Upper lobe of left lung (tissue), 6 donors: ENCODE data around the gene PCDH1. TPM values are rescaled to one million over a fixed set of nuclear protein-coding genes. Genes with fewer than 3 reads are reported as not detected.

Experiments
- ATAC-seq, 2 donors: fragments of 200-7000 bp; cut with Tn5 transposase; one replicate each; pipeline ENCODE4 v1.9.1; 2022; ENCODE audit warnings: mild to moderate bottlenecking in 2 of 2, moderate library complexity in 2 of 2; ENCODE audit not compliant: low FRiP score in 2 of 2
- DNase-seq, 2 donors: peaks; one replicate each; pipeline ENCODE4 v3.0.0-alpha.2; 2019 to 2020
- H3K27ac ChIP-seq, 4 donors: fragments of 200-600 bp; sonication (generic); one replicate each; pipeline ENCODE4 v1.5.1; 2016 to 2019
- H3K27me3 ChIP-seq, 4 donors: fragments of 200-600 bp; sonication (generic); one replicate each; pipeline ENCODE4 v1.5.1; 2017 to 2019
- H3K36me3 ChIP-seq, 4 donors: fragments of 200-600 bp; sonication (generic); one replicate each; pipeline ENCODE4 v1.5.1; 2016 to 2019
- H3K4me1 ChIP-seq, 4 donors: fragments of 200-600 bp; sonication (generic); one replicate each; pipeline ENCODE4 v1.5.1; 2018 to 2019
- H3K4me3 ChIP-seq, 4 donors: fragments of 200-600 bp; sonication (generic); one replicate each; pipeline ENCODE4 v1.5.1; 2017 to 2019; ENCODE audit warnings: mild to moderate bottlenecking in 2 of 4, moderate library complexity in 1 of 4
- H3K9me3 ChIP-seq, 4 donors: fragments of 200-600 bp; sonication (generic); one replicate each; pipeline ENCODE4 v1.5.1; 2018 to 2019
- EP300 ChIP-seq, 4 donors: sonication (generic); formaldehyde crosslinking; IDR thresholded peaks; one replicate each; pipeline ENCODE4 v1.5.1; 2017; ENCODE audit warnings: antibody characterized with exemption in 4 of 4, control low read depth in 2 of 4
- POLR2A ChIP-seq, 4 donors: fragments of 450-650 bp; IDR thresholded peaks; one replicate each; pipeline ENCODE4 v1.5.1; 2016 to 2017; ENCODE audit warnings: antibody characterized with exemption in 4 of 4, mild to moderate bottlenecking in 2 of 4
- POLR2AphosphoS5 ChIP-seq, 2 donors: sonication (generic); formaldehyde crosslinking; IDR thresholded peaks; one replicate each; pipeline ENCODE4 v1.5.1; 2017; ENCODE audit warnings: antibody characterized with exemption in 2 of 2
- WGBS, 2 donors: methylation state at CpG; one replicate each; pipeline ENCODE4 v1.1.5; 2017 to 2018; 5-methylcytosine and 5-hydroxymethylcytosine counted together
- total RNA-seq, 6 donors: library from RNA; depleted of rRNA in 4 of 6; stranded (reverse); fragments of >200 nt in 4 of 6; gene quantifications; one replicate each; pipeline versions ENCODE4 v1.1.0 to v1.2.1, GENCODE V29; 2016 to 2021
- TF ChIP-seq, protein P1 (sequence below), 6 experiments: fragments of 450-650 bp in 4 of 6; fragments of 200-600 bp in 2 of 6; sonication (generic) in 2 of 6; IDR thresholded peaks; one replicate each; pipeline ENCODE4 v1.5.1; 2016 to 2019; ENCODE audit warnings: antibody characterized with exemption in 6 of 6
- donor health status: DM: no; HTN: no; CAD: no; lungs with moderate emphysema.
- donor health status: DM: no; HTN: yes; CAD: no; lungs with severe emphysema.

The PCDH1 gene
- total RNA-seq, 6 donors from 2014 or later, result 41.3 to 133 (median 81.6) TPM

DNA sequence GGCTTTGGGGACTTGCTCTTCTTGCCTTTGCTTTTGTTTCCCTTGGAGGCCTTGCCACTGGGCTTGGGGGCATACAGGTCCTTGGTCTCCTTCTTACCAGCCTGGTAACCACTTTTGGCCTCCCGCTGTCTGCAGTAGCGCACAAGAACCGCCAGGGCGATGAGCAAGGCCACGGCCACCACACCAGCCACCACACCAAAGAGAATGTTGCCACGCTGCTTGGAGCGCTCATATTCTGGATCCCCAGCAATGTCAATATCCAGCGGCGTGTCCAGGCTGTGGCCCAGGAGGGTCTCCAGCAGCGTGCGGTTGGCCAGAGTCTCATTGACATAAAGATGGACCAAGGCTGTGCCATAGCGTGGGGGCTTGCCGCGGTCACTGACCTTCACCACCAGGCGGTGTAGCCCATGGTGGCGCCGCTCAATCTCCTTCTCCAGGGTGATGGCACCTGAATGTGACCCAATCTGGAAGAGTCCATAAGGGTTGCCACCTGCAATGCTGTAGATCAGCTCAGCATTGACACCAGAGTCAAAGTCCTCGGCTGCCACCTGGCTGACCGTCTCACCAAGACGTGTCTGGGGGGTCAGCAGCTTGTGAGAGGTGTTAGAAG lies 14.5 kb downstream of the PCDH1 start:
- H3K27me3 ChIP-seq, result no peaks in the 10 kb centered on the region
- H3K4me1 ChIP-seq, result peaks cover 2 to 29% (median 13%) of the 10 kb centered on the region in 4 donors
- 95 to 96% methylated on average over 14 to 20 of the region's 20 CpGs for WGBS, 2 donors
- H3K9me3 ChIP-seq, result no peaks in the 10 kb centered on the region
- TF ChIP-seq POLR2AphosphoS5 (IDR thresholded peaks at IDR 0.05), result no peak
- TF ChIP-seq EP300 (IDR thresholded peaks at IDR 0.05), result no peak
- TF ChIP-seq POLR2A (IDR thresholded peaks at IDR 0.05), result no peak
- TF ChIP-seq, protein P1, sequence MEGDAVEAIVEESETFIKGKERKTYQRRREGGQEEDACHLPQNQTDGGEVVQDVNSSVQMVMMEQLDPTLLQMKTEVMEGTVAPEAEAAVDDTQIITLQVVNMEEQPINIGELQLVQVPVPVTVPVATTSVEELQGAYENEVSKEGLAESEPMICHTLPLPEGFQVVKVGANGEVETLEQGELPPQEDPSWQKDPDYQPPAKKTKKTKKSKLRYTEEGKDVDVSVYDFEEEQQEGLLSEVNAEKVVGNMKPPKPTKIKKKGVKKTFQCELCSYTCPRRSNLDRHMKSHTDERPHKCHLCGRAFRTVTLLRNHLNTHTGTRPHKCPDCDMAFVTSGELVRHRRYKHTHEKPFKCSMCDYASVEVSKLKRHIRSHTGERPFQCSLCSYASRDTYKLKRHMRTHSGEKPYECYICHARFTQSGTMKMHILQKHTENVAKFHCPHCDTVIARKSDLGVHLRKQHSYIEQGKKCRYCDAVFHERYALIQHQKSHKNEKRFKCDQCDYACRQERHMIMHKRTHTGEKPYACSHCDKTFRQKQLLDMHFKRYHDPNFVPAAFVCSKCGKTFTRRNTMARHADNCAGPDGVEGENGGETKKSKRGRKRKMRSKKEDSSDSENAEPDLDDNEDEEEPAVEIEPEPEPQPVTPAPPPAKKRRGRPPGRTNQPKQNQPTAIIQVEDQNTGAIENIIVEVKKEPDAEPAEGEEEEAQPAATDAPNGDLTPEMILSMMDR (IDR thresholded peaks at IDR 0.05), result no peak
- H3K36me3 ChIP-seq, result peaks cover 3 to 64% (median 45%) of the 10 kb centered on the region in 4 donors
- H3K27ac ChIP-seq, result peak overlapping the region in 1 of 4 donors; percentile 52
- peak in 1 of 2 donors; percentile 50 for DNase-seq
- no peak for ATAC-seq
- no peak overlapping the region for H3K4me3 ChIP-seq

DNA sequence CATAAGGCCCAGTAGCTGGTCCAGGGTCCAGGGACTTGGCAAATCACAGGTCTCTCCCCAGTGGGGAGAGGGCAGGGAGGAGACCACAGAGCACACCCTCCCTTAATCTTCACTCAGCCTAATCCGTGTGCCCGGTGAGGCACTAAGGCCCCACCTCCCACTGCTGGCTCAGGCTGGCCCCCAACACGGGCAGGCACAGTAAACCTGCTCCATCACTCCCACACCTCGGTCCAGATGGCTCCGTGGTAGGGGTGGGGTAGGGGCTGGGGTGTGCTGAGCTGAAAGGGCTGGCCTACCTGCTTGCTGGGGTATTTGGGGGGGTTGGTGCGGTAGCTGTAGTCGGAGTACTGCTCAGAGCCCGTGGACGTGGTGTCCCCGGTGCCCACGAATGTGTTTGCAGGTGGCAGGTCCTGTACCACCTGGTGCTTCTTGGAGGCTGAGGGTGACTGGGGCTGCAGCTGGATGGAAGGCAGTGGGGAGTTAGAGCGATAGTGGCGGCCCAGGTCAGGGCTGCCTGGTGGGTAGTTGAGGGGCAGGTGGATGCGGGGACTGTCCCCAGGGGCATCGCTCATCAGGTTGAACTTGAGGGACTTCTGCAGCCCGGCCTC lies 15.2 kb downstream of the PCDH1 start:
- DNase-seq, result peak in 1 of 2 donors; percentile 49
- no peaks in the 10 kb centered on the region for H3K27me3 ChIP-seq
- peak overlapping the region in 1 of 4 donors; percentile 52 for H3K27ac ChIP-seq
- WGBS, 2 donors, result 83 to 92% methylated on average over 11 to 15 of the region's 16 CpGs
- peaks cover 2 to 35% (median 18%) of the 10 kb centered on the region in 4 donors for H3K4me1 ChIP-seq
- peaks cover 3 to 58% (median 40%) of the 10 kb centered on the region in 4 donors for H3K36me3 ChIP-seq
- no peak for TF ChIP-seq POLR2A (IDR thresholded peaks at IDR 0.05)
- TF ChIP-seq EP300 (IDR thresholded peaks at IDR 0.05), result no peak
- TF ChIP-seq, protein P1 (IDR thresholded peaks at IDR 0.05), result no peak
- TF ChIP-seq POLR2AphosphoS5 (IDR thresholded peaks at IDR 0.05), result no peak
- no peaks in the 10 kb centered on the region for H3K9me3 ChIP-seq
- no peak overlapping the region for H3K4me3 ChIP-seq
- no peak for ATAC-seq

DNA sequence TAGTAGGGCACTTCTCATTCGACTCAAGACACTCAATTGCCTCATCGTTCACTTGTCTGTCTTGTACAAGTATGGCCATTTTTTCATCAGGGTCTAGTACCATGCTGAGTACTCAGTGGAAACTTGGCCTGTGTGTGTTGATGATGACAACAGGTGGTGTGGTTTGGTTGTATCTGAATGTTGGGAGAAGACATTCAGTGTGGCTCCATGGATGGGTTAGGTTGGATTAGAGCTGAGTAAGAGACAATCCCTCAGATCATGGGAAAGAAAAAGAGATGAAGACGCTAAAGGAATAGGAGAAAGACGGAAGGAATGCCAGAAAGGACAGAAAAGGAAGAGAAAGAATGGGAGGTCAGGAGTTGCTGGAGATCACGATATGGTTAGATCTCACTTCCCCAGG lies 17.0 kb downstream of the PCDH1 start:
- Histone ChIP-seq H3K4me1 (peaks cover 4 to 29% (median 17%) of the 10 kb centered on the region in 4 donors), H3K9me3 (no peaks in the 10 kb centered on the region), H3K27ac (no peak overlapping the region), H3K27me3 (no peaks in the 10 kb centered on the region), H3K4me3 (no peak overlapping the region), H3K36me3 (peaks cover 3 to 53% (median 41%) of the 10 kb centered on the region in 4 donors)
- no peak for DNase-seq
- WGBS, 2 donors, result 77 to 80% methylated on average over 5 of the region's 5 CpGs
- no peak for ATAC-seq
- TF ChIP-seq POLR2A (IDR thresholded peaks at IDR 0.05) (no peak), POLR2AphosphoS5 (IDR thresholded peaks at IDR 0.05) (no peak), EP300 (IDR thresholded peaks at IDR 0.05) (no peak)
- TF ChIP-seq, protein P1 (IDR thresholded peaks at IDR 0.05), result no peak

DNA sequence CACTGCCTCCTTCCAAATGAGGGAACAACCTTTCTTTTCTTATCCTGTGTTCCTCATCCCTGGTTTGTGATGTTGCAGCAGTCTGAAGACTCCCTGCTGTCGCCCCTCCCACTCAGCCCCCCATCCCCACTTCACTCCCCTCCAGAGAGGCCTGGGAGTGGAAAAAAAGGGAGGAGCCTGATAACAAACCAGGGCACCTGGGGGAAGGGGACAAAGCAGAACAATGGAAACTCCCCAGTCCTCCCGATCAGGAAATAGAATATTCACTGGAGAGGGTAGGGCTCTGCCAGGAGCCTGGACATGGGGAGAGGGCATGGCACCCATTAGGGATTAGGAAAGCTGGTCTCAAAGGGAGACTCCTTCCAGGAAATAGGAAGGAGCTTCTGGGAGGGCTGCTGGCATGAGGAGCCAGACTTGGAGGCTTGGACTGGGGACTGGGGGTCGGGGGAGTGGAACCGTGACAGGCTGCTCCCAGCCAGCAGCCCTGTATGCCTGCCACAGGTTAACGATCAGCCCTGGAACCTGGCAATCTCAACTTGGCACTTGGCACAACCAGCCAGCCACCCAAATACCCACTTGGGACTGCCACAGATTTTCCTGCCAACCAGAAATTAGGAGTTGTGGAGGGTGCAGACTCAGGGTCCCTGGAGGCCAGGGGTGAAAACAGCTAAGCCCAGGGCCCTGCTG lies 20.0 kb downstream of the PCDH1 start:
- H3K4me3 ChIP-seq, result no peak overlapping the region
- no peak for ATAC-seq
- H3K27me3 ChIP-seq, result no peaks in the 10 kb centered on the region
- H3K4me1 ChIP-seq, result peaks cover 9 to 28% (median 18%) of the 10 kb centered on the region in 4 donors
- peaks cover 0 to 39% (median 23%) of the 10 kb centered on the region in 4 donors for H3K36me3 ChIP-seq
- no peaks in the 10 kb centered on the region for H3K9me3 ChIP-seq
- 37 to 50% methylated on average over 3 to 5 of the region's 5 CpGs for WGBS, 2 donors
- no peak for DNase-seq
- H3K27ac ChIP-seq, result peak overlapping the region in 3 of 4 donors; percentile 40 to 73 (median 62)
- TF ChIP-seq POLR2AphosphoS5 (IDR thresholded peaks at IDR 0.05), result no peak
- no peak for TF ChIP-seq EP300 (IDR thresholded peaks at IDR 0.05)
- TF ChIP-seq, protein P1 (IDR thresholded peaks at IDR 0.05), result no peak
- no peak for TF ChIP-seq POLR2A (IDR thresholded peaks at IDR 0.05)
